IMR-90 (cell line): Measurements from ENCODE around the gene KIF15. TPM values are rescaled to one million over a fixed set of nuclear protein-coding genes. Genes with fewer than 3 reads are reported as not detected.

Source experiments
- ATAC-seq: fragments of 200-7000 bp; cut with Tn5 transposase; 2 replicates; pipeline ENCODE4 v1.9.1; 2020; ENCODE audit warnings: low read depth, mild to moderate bottlenecking, moderate library complexity
- BruUV-seq: library from RNA; stranded (reverse); fragments of 400-500 nt; replicated peaks from 2 replicates; lab custom pipeline; 2021; lab: Mats Ljungman, UMichigan
- CTCF ChIA-PET: fragments of 300-600 bp; formaldehyde crosslinking; extraction: SDS; loops from one replicate; lab custom pipeline; 2021; ENCODE audit warnings: antibody characterized with exemption; lab: Yijun Ruan, JAX
- POLR2A ChIA-PET: fragments of 300-600 bp; sonication (Branson Sonifier 250); formaldehyde crosslinking; loops from one replicate; lab custom pipeline; 2022; ENCODE audit warnings: antibody characterized with exemption; ENCODE audit not compliant: unreplicated experiment; lab: Charles Lee
- DNase-seq: peaks from one replicate; pipeline ENCODE4 v3.0.0; 2013
- H2AFZ ChIP-seq: replicated peaks from 2 replicates; pipeline ENCODE3; 2013; ENCODE audit warnings: low read length, mild to moderate bottlenecking; ENCODE audit not compliant: poor library complexity
- H2AK5ac ChIP-seq: 2 replicates; pipeline ENCODE4 v1.6.1; 2013; ENCODE audit warnings: low read depth, low read length, inconsistent platforms
- H2AK9ac ChIP-seq: replicated peaks from 2 replicates; pipeline ENCODE3; 2013; ENCODE audit warnings: mild to moderate bottlenecking, low read depth, low read length, moderate library complexity; ENCODE audit not compliant: poor library complexity
- H2BK120ac ChIP-seq: 2 replicates; pipeline ENCODE4 v1.6.1; 2013; ENCODE audit warnings: low read depth, low read length, inconsistent platforms
- H2BK15ac ChIP-seq: 3 replicates; pipeline ENCODE4 v1.6.1; 2013; ENCODE audit warnings: low read depth, low read length, inconsistent platforms
- H2BK20ac ChIP-seq: 2 replicates; pipeline ENCODE4 v1.6.1; 2013; ENCODE audit warnings: low read depth, mild to moderate bottlenecking, inconsistent platforms, low read length, moderate library complexity
- H2BK5ac ChIP-seq: 2 replicates; pipeline ENCODE4 v1.6.1; 2013; ENCODE audit warnings: mild to moderate bottlenecking, low read depth, low read length, inconsistent platforms; ENCODE audit not compliant: poor library complexity, severe bottlenecking
- H3K14ac ChIP-seq: replicated peaks from 2 replicates; pipeline ENCODE4 v1.6.1; 2013; ENCODE audit warnings: low read depth, low read length, inconsistent platforms
- H3K18ac ChIP-seq: 2 replicates; pipeline ENCODE4 v1.6.1; 2013; ENCODE audit warnings: low read depth, low read length, control low read depth
- H3K23ac ChIP-seq: 2 replicates; pipeline ENCODE4 v1.6.1; 2013; ENCODE audit warnings: low read depth, low read length, inconsistent platforms
- H3K27ac ChIP-seq: 2 replicates; pipeline ENCODE4 v1.5.1; 2013; ENCODE audit warnings: mild to moderate bottlenecking, control low read depth, low read length; ENCODE audit not compliant: insufficient read depth
- H3K27me3 ChIP-seq: 2 replicates; pipeline ENCODE4 v1.6.1; 2013; ENCODE audit warnings: low read length; ENCODE audit not compliant: control insufficient read depth, insufficient read depth
- H3K36me3 ChIP-seq: 2 replicates; pipeline ENCODE4 v1.6.1; 2013; ENCODE audit warnings: low read length, mixed read lengths; ENCODE audit not compliant: control insufficient read depth, insufficient read depth
- H3K4ac ChIP-seq: 2 replicates; pipeline ENCODE4 v1.6.1; 2013; ENCODE audit warnings: low read depth, low read length, inconsistent platforms
- H3K4me1 ChIP-seq: 2 replicates; pipeline ENCODE4 v1.6.1; 2013; ENCODE audit warnings: low read length, mixed read lengths; ENCODE audit not compliant: control insufficient read depth, insufficient read depth
- H3K4me2 ChIP-seq: 2 replicates; pipeline ENCODE4 v1.6.1; 2013; ENCODE audit warnings: low read depth, mild to moderate bottlenecking, control low read depth, low read length, moderate library complexity
- H3K4me3 ChIP-seq: 2 replicates; pipeline ENCODE4 v1.5.1; 2013; ENCODE audit warnings: low read depth, mild to moderate bottlenecking, control low read depth, low read length, moderate library complexity; ENCODE audit not compliant: insufficient read depth
- H3K56ac ChIP-seq: 2 replicates; pipeline ENCODE4 v1.6.1; 2013; ENCODE audit warnings: low read length, inconsistent platforms; ENCODE audit not compliant: insufficient read depth; ENCODE audit errors: extremely low read depth
- H3K79me1 ChIP-seq, 2 experiments: 2 replicates each; pipeline ENCODE4 v1.6.1; 2013; ENCODE audit warnings: low read length in 2 of 2, inconsistent platforms in 1 of 2, low read depth in 1 of 2
- H3K9ac ChIP-seq: 2 replicates; pipeline ENCODE4 v1.6.1; 2013; ENCODE audit warnings: low read depth, low read length, control low read depth
- H3K9me1 ChIP-seq: 2 replicates; pipeline ENCODE4 v1.6.1; 2013; ENCODE audit warnings: low read length, inconsistent platforms; ENCODE audit not compliant: insufficient read depth
- H3K9me3 ChIP-seq: 2 replicates; pipeline ENCODE4 v1.6.1; 2013; ENCODE audit warnings: low read length; ENCODE audit not compliant: control insufficient read depth, insufficient read depth
- H4K20me1 ChIP-seq: 2 replicates; pipeline ENCODE4 v1.6.1; 2013; ENCODE audit warnings: low read length, inconsistent platforms; ENCODE audit not compliant: insufficient read depth
- H4K5ac ChIP-seq: 2 replicates; pipeline ENCODE4 v1.6.1; 2013; ENCODE audit warnings: mild to moderate bottlenecking, low read depth, low read length, control low read depth
- H4K8ac ChIP-seq, 2 experiments: 2 replicates each; pipeline ENCODE4 v1.6.1; 2013; ENCODE audit warnings: low read depth in 2 of 2, low read length in 2 of 2, control low read depth in 1 of 2, inconsistent platforms in 1 of 2
- H4K91ac ChIP-seq: 2 replicates; pipeline ENCODE4 v1.6.1; 2013; ENCODE audit warnings: low read depth, low read length, inconsistent platforms; ENCODE audit not compliant: insufficient read depth
- BHLHE40 ChIP-seq: fragments of 150-350 bp; IDR thresholded peaks from 2 replicates; pipeline ENCODE4 v1.6.1; 2016; ENCODE audit warnings: mild to moderate bottlenecking, low read depth, low read length
- CEBPB ChIP-seq: IDR thresholded peaks from 2 replicates; pipeline ENCODE4 v1.6.1; 2012; ENCODE audit warnings: low read depth, low read length, improper control_type of control experiment
- CHD1 ChIP-seq: IDR thresholded peaks from 2 replicates; pipeline ENCODE4 v1.6.1; 2012; ENCODE audit warnings: low read depth, low read length, improper control_type of control experiment
- CTCF ChIP-seq: conservative IDR thresholded peaks from 2 replicates; pipeline ENCODE4 v1.5.1; 2012; ENCODE audit warnings: mild to moderate bottlenecking, low read depth, low read length, improper control_type of control experiment
- ELK1 ChIP-seq: fragments of 150-350 bp; IDR thresholded peaks from 2 replicates; pipeline ENCODE4 v1.6.1; 2016; ENCODE audit warnings: low read depth, mild to moderate bottlenecking, low read length, moderate library complexity, borderline replicate concordance
- FOS ChIP-seq: fragments of 150-350 bp; IDR thresholded peaks from 2 replicates; pipeline ENCODE4 v1.6.1; 2016; ENCODE audit warnings: low read depth, low read length
- MAFK ChIP-seq: IDR thresholded peaks from 2 replicates; pipeline ENCODE4 v1.6.1; 2012; ENCODE audit warnings: low read depth, low read length, improper control_type of control experiment
- MAZ ChIP-seq: IDR thresholded peaks from 2 replicates; pipeline ENCODE4 v1.6.1; 2012; ENCODE audit warnings: low read depth, mild to moderate bottlenecking, low read length, improper control_type of control experiment, moderate library complexity, borderline replicate concordance
- MXI1 ChIP-seq: IDR thresholded peaks from 2 replicates; pipeline ENCODE4 v1.6.1; 2012; ENCODE audit warnings: low read depth, mild to moderate bottlenecking, low read length, moderate library complexity, borderline replicate concordance
- NFE2L2 ChIP-seq: fragments of 150-350 bp; IDR thresholded peaks from 2 replicates; pipeline ENCODE4 v1.6.1; 2016; ENCODE audit warnings: low read depth, mild to moderate bottlenecking, low read length
- POLR2A ChIP-seq: IDR thresholded peaks from 2 replicates; pipeline ENCODE4 v1.6.1; 2012; ENCODE audit warnings: mild to moderate bottlenecking, low read depth, low read length
- RAD21 ChIP-seq: IDR thresholded peaks from 2 replicates; pipeline ENCODE4 v1.6.1; 2012; ENCODE audit warnings: low read length, improper control_type of control experiment
- RCOR1 ChIP-seq: IDR thresholded peaks from 2 replicates; pipeline ENCODE4 v1.6.1; 2012; ENCODE audit warnings: mild to moderate bottlenecking, low read length, improper control_type of control experiment; ENCODE audit not compliant: insufficient replicate concordance
- RFX5 ChIP-seq: IDR thresholded peaks from 2 replicates; pipeline ENCODE4 v1.8.0; 2012; ENCODE audit warnings: low read depth, mild to moderate bottlenecking, low read length, moderate library complexity
- SMC3 ChIP-seq: fragments of 150-350 bp; IDR thresholded peaks from 2 replicates; pipeline ENCODE4 v1.6.1; 2016; ENCODE audit warnings: low read depth, mild to moderate bottlenecking, antibody characterized with exemption, low read length, moderate library complexity
- USF2 ChIP-seq: fragments of 150-350 bp; IDR thresholded peaks from 2 replicates; pipeline ENCODE4 v1.6.1; 2017; ENCODE audit warnings: mild to moderate bottlenecking, antibody characterized with exemption, low read length, low read depth
- WGBS, 2 experiments: methylation state at CpG; one replicate each; pipeline versions ENCODE4 v1.1.5 to v1.1.7; 2013; ENCODE audit warnings: missing lambda C conversion rate in 2 of 2; ENCODE audit not compliant: insufficient read length in 1 of 2; ENCODE audit errors: extremely low coverage in 2 of 2; 5-methylcytosine and 5-hydroxymethylcytosine counted together
- dilution Hi-C: fragments of 300-500 bp; cut with HindIII; formaldehyde crosslinking; loops from one replicate; pipeline ENCODE4 v1.14.3; 2018; ENCODE audit warnings: low sequenced_read_pairs; ENCODE audit not compliant: unreplicated experiment
- in situ Hi-C: fragments of 300-500 bp; cut with MboI; formaldehyde crosslinking; loops from 3 replicates; pipeline ENCODE4 v1.14.3; 2019; ENCODE audit warnings: low sequenced_read_pairs, inconsistent platforms, mixed read lengths
- intact Hi-C: fragments of 100-400 bp; cut with micrococcal nuclease; formaldehyde crosslinking; loops from 2 replicates; pipeline ENCODE4 v1.10.0; 2022
- polyA plus RNA-seq, 3 experiments: library from polyadenylated mRNA; depleted of rRNA; stranded (reverse); fragments of >200 nt; gene quantifications; 2 replicates each; pipeline ENCODE4 v1.2.3, GENCODE V29; 2012; ENCODE audit warnings: low replicate concordance in 1 of 3
- total RNA-seq: library from RNA; depleted of rRNA; stranded (reverse); fragments of >200 nt; gene quantifications from 2 replicates; pipeline ENCODE4 v1.2.3, GENCODE V29; 2012

The KIF15 gene
- total and polyA plus RNA-seq, 2 of the 4 experiments (the other 2 are of a cell fraction), result 3.7 to 8.4 TPM

- WGBS, 2 experiments, result no CpG with 5 or more reads among the region's 7 CpGs
- H2BK20ac ChIP-seq, result no peak overlapping the region
- no TSS peak for BruUV-seq
Measured at GRCh38 chr3:44867421-44868111, 106.0 kb downstream of the KIF15 start.

More at GRCh38 chr3:44867421-44868111, 106.0 kb downstream of the KIF15 start:
- H3K18ac ChIP-seq, result no peak overlapping the region
- H3K27me3 ChIP-seq, result no peaks in the 10 kb centered on the region
- H3K79me1 ChIP-seq, result peaks cover 13 to 33% of the 10 kb centered on the region in 2 experiments
- H3K4me3 ChIP-seq, result no peak overlapping the region
- H4K8ac ChIP-seq, result no peak overlapping the region
- dilution Hi-C loops, result no loop called here
- H2AFZ ChIP-seq, result no peak overlapping the region
- H2AK5ac ChIP-seq, result no peak overlapping the region
- H3K4me2 ChIP-seq, result no peak overlapping the region
- DNase-seq, result no peak
- H3K23ac ChIP-seq, result no peak overlapping the region
- H3K36me3 ChIP-seq, result peaks cover 9% of the 10 kb centered on the region; the same call in 1 of the 2 replicates
- no peak overlapping the region for H3K4ac ChIP-seq
- no peaks in the 10 kb centered on the region; the same call in 1 of the 2 replicates for H4K20me1 ChIP-seq
- no peak overlapping the region for H3K27ac ChIP-seq
- no peaks in the 10 kb centered on the region for H3K9me3 ChIP-seq
- no peak overlapping the region for H2BK15ac ChIP-seq
- CTCF ChIA-PET, result no interaction called here
- H3K14ac ChIP-seq, result no peak overlapping the region
- no peak for ATAC-seq
- no peak overlapping the region for H4K5ac ChIP-seq
- H3K56ac ChIP-seq, result no peak overlapping the region
- H4K91ac ChIP-seq, result no peak overlapping the region
- peaks cover 3% of the 10 kb centered on the region for H3K4me1 ChIP-seq
- no peak overlapping the region for H2AK9ac ChIP-seq
- H3K9ac ChIP-seq, result no peak overlapping the region
- in situ Hi-C loops, result no loop called here
- POLR2A ChIA-PET, result no interaction called here
- intact Hi-C loops, result no loop called here
- no peak overlapping the region for H2BK5ac ChIP-seq
- H2BK120ac ChIP-seq, result no peak overlapping the region
- peaks cover 15% of the 10 kb centered on the region for H3K9me1 ChIP-seq
- TF ChIP-seq RFX5 (no peak), ELK1 (no peak), BHLHE40 (no peak), CEBPB (no peak), SMC3 (no peak), RAD21 (no peak), MAFK (no peak), RCOR1 (no peak), MAZ (no peak), FOS (no peak), CHD1 (no peak), POLR2A (no peak), NFE2L2 (no peak), USF2 (no peak), MXI1 (no peak), CTCF (no peak)
